ENCODE results near the gene HES4.
"Not testable (repeated sequence)": the region's sequence is repeated elsewhere in the genome, so short reads cannot be mapped to it uniquely, and the experiment has no call there.

The HES4 gene

DNA sequence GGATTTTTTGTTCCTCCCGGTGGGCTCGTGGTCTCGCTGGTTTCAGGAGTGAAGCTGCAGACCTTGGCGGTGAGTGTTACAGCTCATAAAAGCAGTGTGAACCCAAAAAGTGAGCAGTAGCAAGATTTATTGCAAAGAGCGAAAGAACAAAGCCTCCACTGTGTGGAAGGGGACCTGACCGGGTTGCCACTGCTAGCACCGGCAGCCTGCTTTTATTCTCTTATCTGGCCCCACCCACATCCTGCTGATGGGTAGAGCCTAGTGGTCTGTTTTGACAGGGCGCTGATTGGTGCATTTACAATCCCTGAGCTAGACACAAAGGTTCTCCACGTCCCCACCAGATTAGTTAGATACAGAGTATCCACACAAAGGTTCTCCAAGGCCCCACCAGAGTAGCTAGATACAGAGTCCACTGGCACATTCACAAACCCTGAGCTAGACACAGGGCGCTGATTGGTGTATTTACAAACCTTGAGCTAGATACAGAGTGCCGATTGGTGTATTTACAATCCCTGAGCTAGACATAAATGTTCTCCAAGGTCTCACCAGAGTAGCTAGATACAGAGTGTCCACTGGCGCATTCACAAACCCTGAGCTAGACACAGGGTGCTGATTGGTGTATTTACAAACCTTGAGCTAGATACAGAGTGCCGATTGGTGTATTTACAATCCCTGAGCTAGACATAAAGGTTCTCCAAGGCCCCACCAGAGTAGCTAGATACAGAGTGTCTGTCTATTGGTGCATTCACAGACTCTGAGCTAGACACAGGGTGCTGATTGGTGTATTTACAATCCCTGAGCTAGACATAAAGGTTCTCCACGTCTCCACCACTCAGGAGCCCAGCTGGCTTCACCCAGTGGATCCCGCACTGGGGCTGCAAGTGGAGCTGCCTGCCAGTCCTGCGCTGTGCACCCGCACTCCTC lies 17.8 kb upstream of the HES4 start:
- not testable (repeated sequence) for DNase-seq (ENCODE audit: low spot score)

DNA sequence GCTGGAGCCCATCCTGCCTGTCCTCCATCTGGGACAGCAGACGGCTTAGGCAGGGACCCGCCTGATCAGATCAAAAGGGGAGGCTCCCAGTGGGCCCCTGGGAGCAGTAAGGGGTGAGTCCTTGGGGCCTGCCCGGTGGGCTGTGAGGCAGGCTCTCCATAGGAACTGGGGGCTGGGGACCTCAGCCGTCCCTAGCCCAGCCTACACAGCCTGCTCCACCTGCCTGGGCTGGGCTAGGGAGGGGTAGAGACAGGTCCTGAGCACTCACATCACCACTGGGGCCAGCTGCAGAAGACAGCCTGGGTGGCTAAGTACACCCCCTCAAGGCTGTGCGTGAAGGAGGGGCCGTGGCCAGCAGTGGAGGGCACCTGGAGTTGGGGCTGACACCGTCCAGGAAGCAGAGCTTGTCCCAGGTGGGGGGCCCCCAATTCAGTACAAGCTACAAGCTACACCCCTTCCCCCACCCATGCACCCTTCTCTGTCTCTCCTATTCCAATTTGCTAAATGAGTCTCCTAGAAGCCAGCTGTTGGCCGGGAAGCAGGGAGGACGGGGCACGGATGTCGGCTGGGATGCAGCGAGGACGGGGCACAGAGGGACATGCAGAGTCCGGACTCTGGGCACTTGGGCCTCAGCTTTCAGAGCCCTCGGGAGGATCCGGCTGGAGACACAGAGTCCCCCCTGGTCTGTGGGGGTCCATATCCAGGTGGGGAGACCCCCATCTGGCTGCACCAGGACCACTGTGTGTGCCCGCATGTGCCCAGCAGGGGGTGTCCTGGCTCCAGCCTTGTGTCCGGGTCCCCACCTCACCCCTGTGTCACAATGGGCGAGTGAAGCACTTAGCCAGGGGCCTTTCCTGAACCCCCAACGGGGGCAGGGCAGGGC lies 15.1 kb upstream of the HES4 start:
- no peak for DNase-seq (ENCODE audit: low spot score)

DNA sequence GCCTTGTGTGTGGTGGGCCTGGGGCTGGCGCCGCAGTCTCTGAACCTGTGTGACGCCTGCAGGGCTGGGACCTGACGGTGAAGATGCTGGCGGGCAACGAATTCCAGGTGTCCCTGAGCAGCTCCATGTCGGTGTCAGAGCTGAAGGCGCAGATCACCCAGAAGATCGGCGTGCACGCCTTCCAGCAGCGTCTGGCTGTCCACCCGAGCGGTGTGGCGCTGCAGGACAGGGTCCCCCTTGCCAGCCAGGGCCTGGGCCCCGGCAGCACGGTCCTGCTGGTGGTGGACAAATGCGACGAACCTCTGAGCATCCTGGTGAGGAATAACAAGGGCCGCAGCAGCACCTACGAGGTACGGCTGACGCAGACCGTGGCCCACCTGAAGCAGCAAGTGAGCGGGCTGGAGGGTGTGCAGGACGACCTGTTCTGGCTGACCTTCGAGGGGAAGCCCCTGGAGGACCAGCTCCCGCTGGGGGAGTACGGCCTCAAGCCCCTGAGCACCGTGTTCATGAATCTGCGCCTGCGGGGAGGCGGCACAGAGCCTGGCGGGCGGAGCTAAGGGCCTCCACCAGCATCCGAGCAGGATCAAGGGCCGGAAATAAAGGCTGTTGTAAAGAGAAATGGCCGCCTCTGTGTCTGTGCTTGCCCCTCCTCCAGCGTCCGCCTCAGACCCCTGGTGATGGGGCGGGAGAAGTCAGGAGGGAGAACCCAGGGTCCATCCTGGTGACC lies 14.2 kb upstream of the HES4 start:
- peak; percentile 34 for DNase-seq (ENCODE audit: low spot score)

DNA sequence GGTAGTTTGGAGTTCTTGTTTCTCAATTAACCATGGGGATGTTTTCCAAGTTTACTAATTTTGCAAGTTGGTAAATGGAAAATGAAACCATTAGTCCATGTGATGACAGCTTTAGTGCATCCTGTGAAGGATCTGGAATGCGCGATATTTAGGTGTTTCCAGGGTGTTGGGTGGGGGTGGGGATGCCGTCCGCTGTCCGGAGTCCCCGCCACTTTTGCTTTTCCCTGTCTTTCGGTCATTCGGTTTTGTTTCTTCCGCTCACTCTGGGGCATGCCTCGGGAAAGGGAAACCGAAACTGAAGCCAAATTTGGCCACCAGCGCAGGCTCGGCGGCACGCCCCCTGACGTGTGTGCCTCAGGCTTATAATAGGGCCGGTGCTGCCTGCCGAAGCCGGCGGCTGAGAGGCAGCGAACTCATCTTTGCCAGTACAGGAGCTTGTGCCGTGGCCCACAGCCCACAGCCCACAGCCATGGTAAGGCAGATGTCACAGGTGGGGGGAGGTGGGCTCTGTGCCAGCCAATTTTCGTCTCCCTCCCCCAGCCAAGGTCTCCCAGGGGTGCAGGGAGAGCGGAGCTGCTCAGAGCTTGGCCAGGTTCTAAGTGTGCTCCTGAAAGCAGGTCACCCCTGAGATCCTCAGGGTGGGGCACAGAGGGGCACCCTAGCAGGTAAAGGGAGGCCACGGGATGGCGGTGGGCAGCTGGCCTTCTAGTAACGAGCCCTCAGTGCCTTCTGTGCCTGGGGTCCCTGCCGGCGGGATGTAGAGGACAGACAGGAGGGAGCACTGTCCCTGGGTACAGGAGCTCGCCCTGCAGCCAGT lies 13.4 kb upstream of the HES4 start, which contains the start of gene ISG15:
ISG15 (plus strand) TSS at position 393 of the 817 bp plus-strand sequence; CDS start at position 470, 77 bp downstream.
- DNase-seq (ENCODE audit: low spot score), result peak; percentile 85

- DNase-seq (ENCODE audit: low spot score), result not testable (repeated sequence)
Measured at GRCh38 chr1:1012736-1013104, 12.8 kb upstream of the HES4 start.

- no peak for DNase-seq (ENCODE audit: low spot score)
Measured at GRCh38 chr1:1011396-1011949, 11.6 kb upstream of the HES4 start.

- not testable (repeated sequence) for DNase-seq (ENCODE audit: low spot score)
Measured at GRCh38 chr1:1010131-1010530, 10.2 kb upstream of the HES4 start.

DNA sequence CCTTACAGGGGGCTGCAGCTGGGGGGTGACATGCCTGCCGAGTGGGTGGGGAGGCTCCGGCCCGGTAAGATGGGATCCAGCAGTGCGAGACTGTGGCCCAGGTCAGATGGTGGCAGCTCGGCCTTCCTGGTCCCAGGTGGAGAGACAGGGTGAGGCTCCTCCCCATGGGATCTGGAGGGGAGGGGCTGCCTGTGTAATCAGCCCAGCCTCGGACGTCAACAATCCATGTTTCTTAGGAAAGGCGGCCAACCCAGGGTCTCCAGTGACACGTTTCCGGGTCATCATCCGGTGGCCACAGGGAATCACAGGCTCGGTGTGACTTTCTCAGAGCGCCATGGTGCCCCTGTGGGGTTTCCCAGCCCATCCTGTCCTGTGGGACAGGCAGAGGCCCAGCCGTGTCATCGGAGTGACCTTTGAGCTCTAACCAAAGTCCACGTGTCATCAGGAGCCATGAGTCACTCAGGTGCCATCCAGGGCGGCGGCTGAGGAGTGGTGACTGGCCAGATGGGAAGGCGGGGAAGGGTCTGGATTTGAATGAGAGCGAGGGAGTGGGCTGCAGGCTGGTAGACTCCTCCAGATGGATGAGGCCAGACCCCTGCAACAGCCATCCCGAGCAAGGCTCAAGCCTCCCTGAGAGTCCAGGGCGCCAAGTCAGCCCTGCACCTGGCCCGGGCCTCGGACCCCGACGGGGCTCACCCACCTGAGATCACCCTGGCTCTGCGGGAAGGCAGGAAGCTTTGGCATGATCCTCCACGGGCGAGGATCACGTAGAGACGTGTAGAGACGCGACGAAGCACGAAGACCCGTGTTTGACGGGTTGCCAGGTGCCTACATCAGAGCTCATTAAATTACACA lies 6.6 kb upstream of the HES4 start:
- no peak for DNase-seq (ENCODE audit: low spot score)

- no peak for DNase-seq (ENCODE audit: low spot score)
Measured at GRCh38 chr1:1005774-1006304, 5.9 kb upstream of the HES4 start.

- peak; percentile 34 for DNase-seq (ENCODE audit: low spot score)
Measured at GRCh38 chr1:1004780-1005697, 5.1 kb upstream of the HES4 start.

DNA sequence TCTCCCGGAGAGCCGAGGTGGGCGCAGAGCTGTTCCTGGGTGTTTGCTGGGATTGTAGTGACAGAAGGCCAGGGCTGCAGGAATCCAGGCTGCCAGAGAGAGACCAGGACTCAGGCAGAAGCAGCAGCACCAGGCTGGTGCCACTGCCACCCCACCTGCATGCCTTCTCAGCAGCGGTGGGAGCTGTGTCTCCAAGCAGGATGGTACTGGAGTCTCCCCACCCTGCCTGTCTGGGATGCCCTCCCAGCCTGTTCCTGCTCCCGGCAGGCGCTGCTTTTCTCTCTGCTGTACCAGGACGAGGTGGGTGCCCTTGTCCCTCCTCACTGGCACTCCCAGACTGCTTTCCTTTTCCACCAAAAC lies 4.5 kb upstream of the HES4 start:
- no peak for DNase-seq (ENCODE audit: low spot score)

- no peak for DNase-seq (ENCODE audit: low spot score)
Measured at GRCh38 chr1:1003618-1004419, 3.9 kb upstream of the HES4 start.

- no peak for DNase-seq (ENCODE audit: low spot score)
Measured at GRCh38 chr1:1001057-1001783, 1.3 kb upstream of the HES4 start.

DNA sequence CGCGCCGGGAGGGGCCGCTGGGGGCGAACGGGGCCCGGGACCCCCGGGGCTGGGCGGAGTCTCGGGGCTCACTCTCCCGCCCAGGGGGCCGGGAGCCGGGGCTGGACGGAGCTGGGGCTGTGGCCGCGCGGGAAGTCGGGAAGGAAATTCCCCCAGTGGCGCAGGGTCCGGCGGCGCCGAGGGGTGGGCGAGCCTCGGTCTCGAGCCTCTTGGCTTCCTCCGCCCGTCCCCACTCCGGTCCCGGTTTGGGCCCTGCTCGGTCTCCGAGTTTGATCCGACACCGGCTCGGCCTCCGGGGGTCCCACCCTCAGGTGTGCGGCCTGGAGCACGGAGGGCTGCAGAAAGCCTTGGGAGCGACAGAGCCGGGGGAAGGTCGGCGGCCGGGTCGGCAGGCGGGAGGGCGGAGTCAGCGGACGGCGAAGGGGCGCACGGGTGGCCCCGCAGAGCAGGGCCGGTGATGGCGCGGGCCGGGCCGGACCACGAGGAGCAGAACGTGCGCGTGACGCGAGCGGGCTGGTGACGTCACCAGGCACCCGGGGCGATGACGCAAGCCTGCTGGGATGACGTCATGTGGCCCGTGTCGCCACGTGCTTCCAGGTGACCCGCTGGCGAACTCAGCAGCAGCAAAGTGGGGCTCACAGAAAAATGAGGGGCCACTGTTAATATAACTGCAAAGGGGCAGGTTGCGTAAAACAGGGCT lies 610 bp upstream of the HES4 start:
- DNase-seq (ENCODE audit: low spot score), result peak; percentile 95

DNA sequence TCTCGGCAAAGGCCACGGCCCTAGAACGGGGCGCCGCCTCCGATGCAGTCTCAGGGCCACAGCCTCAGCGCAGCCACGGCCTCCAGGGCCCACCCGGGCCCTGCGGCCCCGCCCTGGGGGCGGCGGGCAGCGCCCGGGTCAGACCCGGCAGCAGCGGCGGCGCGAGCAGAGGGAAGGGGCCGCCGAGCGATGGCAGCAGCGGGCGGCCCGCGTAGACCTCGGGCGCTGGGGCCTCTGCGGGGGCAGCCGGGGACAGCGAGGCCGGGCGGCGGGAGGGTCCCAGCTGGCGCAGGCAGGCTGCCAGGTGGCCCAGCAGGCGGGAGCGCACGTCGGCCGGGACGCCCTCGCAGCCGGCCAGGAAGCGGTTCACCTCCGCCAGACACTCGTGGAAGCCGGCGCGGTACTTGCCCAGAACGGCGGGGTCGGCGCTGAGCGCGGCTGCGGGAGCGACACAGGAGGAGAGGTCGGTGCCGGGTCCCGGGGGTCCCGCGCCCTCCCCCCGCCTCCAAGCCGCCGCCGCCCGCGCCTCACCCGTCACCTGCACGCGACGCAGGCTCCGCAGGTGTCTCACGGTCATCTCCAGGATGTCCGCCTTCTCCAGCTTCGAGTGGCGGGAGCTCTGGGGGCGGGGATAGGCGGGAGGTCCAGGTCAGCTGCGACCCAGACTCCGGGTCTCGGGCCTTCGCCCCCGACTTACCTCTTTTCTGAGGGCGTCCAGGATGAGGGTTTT lies 737 bp downstream of the HES4 start:
- DNase-seq (ENCODE audit: low spot score), result peak; percentile 55

DNA sequence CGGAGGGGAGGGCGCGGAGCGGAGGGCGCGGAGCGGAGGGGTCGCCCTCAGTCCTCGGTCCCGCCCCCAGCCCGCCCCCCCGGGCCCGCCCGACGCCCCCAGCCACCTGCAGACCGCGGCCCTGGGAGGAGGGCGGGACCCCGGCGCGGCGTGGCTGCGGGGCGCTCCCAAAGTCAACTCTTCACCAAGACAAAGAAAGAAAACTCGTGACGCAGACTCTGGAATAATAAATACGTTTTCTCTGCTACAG lies 1.2 kb downstream of the HES4 start:
- no peak for DNase-seq (ENCODE audit: low spot score)

All from AG20443 (cell line).